Adipocyte (in vitro differentiated cells): ENCODE results near the gene KCNK17.
"Not testable (repeated sequence)": the region's sequence is repeated elsewhere in the genome, so short reads cannot be mapped to it uniquely, and the experiment has no call there.

Experiments
- DNase-seq: peaks from one replicate; pipeline ENCODE4 v3.0.0-alpha.2; 2015; ENCODE audit warnings: low read depth
- H3K27me3 ChIP-seq: replicated peaks from 2 replicates; pipeline ENCODE4 v1.7.0; 2013; ENCODE audit warnings: mild to moderate bottlenecking, low read length, moderate library complexity; ENCODE audit not compliant: control insufficient read depth, insufficient read depth
- H3K36me3 ChIP-seq: 2 replicates; pipeline ENCODE4 v1.7.0; 2013; ENCODE audit warnings: low read length, mild to moderate bottlenecking, moderate library complexity; ENCODE audit not compliant: control insufficient read depth, insufficient read depth, severe bottlenecking
- H3K4me1 ChIP-seq: 2 replicates; pipeline ENCODE4 v1.7.0; 2013; ENCODE audit warnings: mild to moderate bottlenecking, low read length, moderate library complexity; ENCODE audit not compliant: control insufficient read depth, insufficient read depth
- H3K4me3 ChIP-seq: 2 replicates; pipeline ENCODE4 v1.7.0; 2013; ENCODE audit warnings: mild to moderate bottlenecking, low read length, moderate library complexity
- H3K9ac ChIP-seq: 2 replicates; pipeline ENCODE4 v1.7.0; 2013; ENCODE audit warnings: mild to moderate bottlenecking, low read length, moderate library complexity
- H3K9me3 ChIP-seq: 2 replicates; pipeline ENCODE4 v1.7.0; 2013; ENCODE audit warnings: mild to moderate bottlenecking, low read length, moderate library complexity; ENCODE audit not compliant: control insufficient read depth

Gene KCNK17

GRCh38 chr6:39300739-39301138, 13.5 kb downstream of the KCNK17 start:
- H3K4me1 ChIP-seq = peaks cover 27% of the 10 kb centered on the region
- H3K27me3 ChIP-seq = peaks cover 8% of the 10 kb centered on the region
- no peak overlapping the region for H3K9ac ChIP-seq
- H3K4me3 ChIP-seq = no peak overlapping the region
- H3K9me3 ChIP-seq = peaks cover 3% of the 10 kb centered on the region
- no peaks in the 10 kb centered on the region for H3K36me3 ChIP-seq
- DNase-seq = no peak

DNA sequence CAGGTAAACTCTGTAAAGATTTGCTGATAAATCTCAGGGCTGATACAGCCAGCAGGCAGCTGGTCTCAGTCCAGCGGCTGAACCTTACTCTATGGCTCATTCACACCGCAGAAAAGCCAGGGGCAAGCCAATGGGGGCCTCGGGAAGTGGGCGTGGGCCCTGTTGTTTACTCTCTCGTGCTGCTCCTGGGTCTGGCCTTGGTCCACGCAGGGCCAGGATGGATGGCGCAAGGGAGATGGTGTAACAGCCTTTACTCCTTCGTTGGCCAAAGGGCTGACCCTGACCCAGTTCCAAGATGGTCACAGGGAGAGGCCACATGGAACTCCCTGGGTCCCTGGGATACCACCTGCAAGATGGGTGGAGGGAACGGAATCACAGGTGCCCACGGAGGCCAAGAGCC, 16.2 kb downstream of the KCNK17 start:
- Histone ChIP-seq H3K4me3 (no peak overlapping the region), H3K27me3 (no peaks in the 10 kb centered on the region), H3K36me3 (no peaks in the 10 kb centered on the region), H3K9ac (no peak overlapping the region), H3K4me1 (peaks cover 38% of the 10 kb centered on the region), H3K9me3 (no peaks in the 10 kb centered on the region)
- DNase-seq = no peak

GRCh38 chr6:39296745-39297640, 17.2 kb downstream of the KCNK17 start:
- Histone ChIP-seq H3K4me3 (peak overlapping the region; percentile 59), H3K4me1 (peaks cover 38% of the 10 kb centered on the region), H3K9me3 (no peaks in the 10 kb centered on the region), H3K9ac (no peak overlapping the region), H3K36me3 (no peaks in the 10 kb centered on the region), H3K27me3 (no peaks in the 10 kb centered on the region)
- peak; percentile 12 for DNase-seq

DNA sequence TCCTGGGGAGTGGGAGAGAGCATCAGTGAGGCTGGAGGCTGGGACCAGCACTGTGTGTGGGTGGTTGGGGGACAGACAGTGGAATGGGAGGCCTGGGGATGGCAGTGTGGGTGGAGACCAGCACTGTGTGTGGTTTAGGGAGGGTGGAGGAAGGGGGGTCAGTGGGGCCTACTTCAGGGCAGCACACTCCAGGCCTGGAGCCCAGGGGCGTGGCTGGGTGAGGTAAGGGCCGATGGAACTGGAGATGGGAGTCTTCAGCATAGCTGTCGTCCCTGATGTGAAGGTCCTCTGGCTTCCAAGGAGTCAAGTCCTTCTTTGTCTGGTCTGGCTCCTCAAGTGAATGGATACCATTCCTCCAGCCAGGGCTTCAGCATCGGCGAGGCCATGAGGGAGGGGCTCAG, 18.6 kb downstream of the KCNK17 start:
- no peaks in the 10 kb centered on the region for H3K36me3 ChIP-seq
- no peak for DNase-seq
- H3K9me3 ChIP-seq = no peaks in the 10 kb centered on the region
- peaks cover 38% of the 10 kb centered on the region for H3K4me1 ChIP-seq
- H3K9ac ChIP-seq = no peak overlapping the region
- no peaks in the 10 kb centered on the region for H3K27me3 ChIP-seq
- no peak overlapping the region for H3K4me3 ChIP-seq

- Histone ChIP-seq H3K9me3 (no peaks in the 10 kb centered on the region), H3K36me3 (no peaks in the 10 kb centered on the region), H3K9ac (no peak overlapping the region), H3K4me1 (peaks cover 38% of the 10 kb centered on the region), H3K4me3 (no peak overlapping the region), H3K27me3 (no peaks in the 10 kb centered on the region)
- no peak for DNase-seq
Observed at GRCh38 chr6:39294899-39295298, 19.3 kb downstream of the KCNK17 start.

GRCh38 chr6:39294133-39294532, 20.1 kb downstream of the KCNK17 start:
- Histone ChIP-seq H3K9ac (no peak overlapping the region), H3K4me3 (no peak overlapping the region), H3K27me3 (no peaks in the 10 kb centered on the region), H3K4me1 (peaks cover 38% of the 10 kb centered on the region), H3K9me3 (no peaks in the 10 kb centered on the region), H3K36me3 (no peaks in the 10 kb centered on the region)
- DNase-seq = no peak

- no peak for DNase-seq
Observed at GRCh38 chr6:39292637-39293036, 21.6 kb downstream of the KCNK17 start.

DNA sequence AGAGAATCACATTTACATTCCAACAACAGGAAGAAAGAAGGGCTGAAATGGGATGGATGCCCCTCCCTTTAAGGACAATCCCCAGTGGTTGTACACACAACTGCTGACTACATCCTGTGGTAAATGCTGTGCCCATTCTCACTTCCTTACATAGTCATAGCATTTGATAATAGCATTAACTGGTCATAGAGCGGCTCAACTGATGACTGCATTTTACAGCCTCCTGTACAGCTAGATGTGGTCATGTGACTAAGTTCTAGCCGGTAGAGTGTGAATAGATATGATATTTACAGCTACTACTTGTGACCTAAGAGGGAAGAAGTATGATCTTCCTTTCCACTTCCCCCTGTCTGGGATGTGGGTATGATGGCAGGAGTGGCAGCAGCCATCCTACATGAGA, 24.7 kb downstream of the KCNK17 start:
- no peaks in the 10 kb centered on the region for H3K36me3 ChIP-seq
- no peak for DNase-seq
- peaks cover 5% of the 10 kb centered on the region for H3K4me1 ChIP-seq
- no peaks in the 10 kb centered on the region for H3K9me3 ChIP-seq
- no peak overlapping the region for H3K4me3 ChIP-seq
- H3K27me3 ChIP-seq = no peaks in the 10 kb centered on the region
- no peak overlapping the region for H3K9ac ChIP-seq

More at GRCh38 chr6:39292637-39293036, 21.6 kb downstream of the KCNK17 start:
- no peak overlapping the region for H3K4me3 ChIP-seq
- H3K4me1 ChIP-seq = peaks cover 30% of the 10 kb centered on the region
- no peaks in the 10 kb centered on the region for H3K36me3 ChIP-seq
- no peak overlapping the region for H3K9ac ChIP-seq
- H3K27me3 ChIP-seq = no peaks in the 10 kb centered on the region
- no peaks in the 10 kb centered on the region for H3K9me3 ChIP-seq

- Histone ChIP-seq H3K27me3 (no peaks in the 10 kb centered on the region), H3K4me1 (no peaks in the 10 kb centered on the region), H3K4me3 (no peak overlapping the region), H3K9ac (no peak overlapping the region), H3K36me3 (no peaks in the 10 kb centered on the region), H3K9me3 (no peaks in the 10 kb centered on the region)
- no peak for DNase-seq
Observed at GRCh38 chr6:39287601-39288000, 26.6 kb downstream of the KCNK17 start.

DNA sequence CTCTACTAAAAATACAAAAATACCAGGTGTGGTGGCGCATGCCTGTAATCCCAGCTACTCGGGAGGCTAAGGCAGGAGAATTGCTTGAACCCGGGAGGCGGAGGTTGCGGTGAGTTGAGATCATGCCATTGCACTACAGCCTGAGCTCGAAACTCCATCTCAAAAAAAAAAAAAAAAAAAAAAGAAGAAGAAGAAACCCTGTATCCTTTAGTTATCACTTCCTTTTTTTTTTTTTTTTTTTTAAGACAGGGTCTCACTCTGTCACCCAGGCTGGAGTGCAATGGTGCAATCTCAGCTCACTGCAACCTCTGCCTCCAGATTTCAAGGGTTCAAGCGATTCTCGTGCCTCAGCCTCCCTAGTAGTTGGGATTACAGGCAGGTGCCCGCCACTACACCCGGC, 27.6 kb downstream of the KCNK17 start:
- not testable (repeated sequence) for H3K4me1 ChIP-seq, DNase-seq, H3K9ac ChIP-seq, H3K36me3 ChIP-seq, H3K9me3 ChIP-seq, H3K27me3 ChIP-seq, H3K4me3 ChIP-seq

- Histone ChIP-seq H3K27me3 (no peaks in the 10 kb centered on the region), H3K9me3 (no peaks in the 10 kb centered on the region), H3K4me3 (no peak overlapping the region), H3K9ac (no peak overlapping the region), H3K36me3 (no peaks in the 10 kb centered on the region), H3K4me1 (peaks cover 9% of the 10 kb centered on the region)
- DNase-seq = no peak
Observed at GRCh38 chr6:39282774-39283173, 31.4 kb downstream of the KCNK17 start.
